Dermis microvascular lymphatic vessel endothelial cell (primary cell): ENCODE results near the gene GGA3. TPM values are rescaled to one million over a fixed set of nuclear protein-coding genes. Genes with fewer than 3 reads are reported as not detected.
A peak's percentile ranks its signal among the peaks of the same experiment; 100 is the strongest.
"Not testable (repeated sequence)": the region's sequence is repeated elsewhere in the genome, so short reads cannot be mapped to it uniquely, and the experiment has no call there.

Experiments used
- DNase-seq, 2 donors: peaks; one replicate each; pipeline versions ENCODE4 v3.0.0 to v3.0.0-alpha.2; 2010; ENCODE audit warnings: low read depth in 2 of 2
- total RNA-seq: library from RNA; depleted of rRNA; stranded (reverse); fragments of >200 nt; gene quantifications from 2 replicates; pipeline ENCODE4 v1.2.1, GENCODE V29; 2014

The GGA3 gene
- total RNA-seq, 1 donor from 2014 or later = 6.3 TPM

DNA sequence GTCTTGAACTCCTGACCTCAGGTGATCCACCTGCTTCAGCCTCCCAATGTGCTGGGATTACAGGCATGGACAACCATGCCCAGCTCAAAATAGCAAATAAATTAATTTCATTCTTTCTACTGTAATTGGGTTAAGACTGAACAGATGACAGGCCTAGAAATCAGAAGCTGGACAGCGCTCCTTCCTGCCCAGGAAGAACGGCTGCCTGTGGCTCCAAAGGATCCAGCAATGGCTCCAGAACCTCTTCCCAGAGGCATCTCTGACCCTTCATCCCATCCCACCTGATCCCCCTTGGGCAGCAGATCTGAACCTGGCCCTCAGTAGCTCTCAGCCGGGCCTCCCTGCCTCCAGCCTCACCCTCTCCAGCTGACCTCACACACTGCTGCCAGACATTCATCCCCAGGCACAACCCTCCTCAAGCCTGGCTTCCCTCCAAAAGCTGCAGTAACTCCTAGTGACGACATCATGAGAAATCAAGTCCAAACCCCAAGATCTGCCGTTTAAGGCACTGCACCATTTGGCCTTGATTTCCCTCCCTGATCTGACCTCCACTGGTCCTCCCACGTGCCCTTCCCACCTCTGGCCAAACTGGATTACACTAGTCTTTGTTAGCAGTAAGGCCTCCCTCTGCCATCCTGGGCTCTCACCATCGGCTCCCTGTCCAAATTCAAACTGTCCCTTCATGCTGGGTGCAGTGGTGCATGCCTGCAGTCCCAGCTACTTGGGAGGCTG lies 12.7 kb upstream of the GGA3 start:
- no peak for DNase-seq

DNA sequence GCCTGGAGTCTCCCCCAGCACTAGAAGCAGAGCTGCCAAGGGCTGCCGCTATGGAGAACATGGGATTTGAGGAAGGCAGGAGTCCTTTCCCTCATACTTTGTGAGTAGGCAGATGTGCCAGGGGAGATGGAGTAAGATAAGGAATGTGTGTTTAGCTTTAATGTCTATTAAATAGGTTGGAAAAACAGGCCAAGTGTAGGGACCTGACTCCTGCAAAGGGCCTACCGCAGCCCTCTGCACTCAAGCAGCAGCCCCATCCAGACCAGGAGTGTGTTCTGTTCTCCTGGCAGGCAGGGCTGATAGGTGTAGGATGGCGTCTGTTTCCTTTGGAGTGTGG lies 11.4 kb upstream of the GGA3 start:
- no peak for DNase-seq

DNA sequence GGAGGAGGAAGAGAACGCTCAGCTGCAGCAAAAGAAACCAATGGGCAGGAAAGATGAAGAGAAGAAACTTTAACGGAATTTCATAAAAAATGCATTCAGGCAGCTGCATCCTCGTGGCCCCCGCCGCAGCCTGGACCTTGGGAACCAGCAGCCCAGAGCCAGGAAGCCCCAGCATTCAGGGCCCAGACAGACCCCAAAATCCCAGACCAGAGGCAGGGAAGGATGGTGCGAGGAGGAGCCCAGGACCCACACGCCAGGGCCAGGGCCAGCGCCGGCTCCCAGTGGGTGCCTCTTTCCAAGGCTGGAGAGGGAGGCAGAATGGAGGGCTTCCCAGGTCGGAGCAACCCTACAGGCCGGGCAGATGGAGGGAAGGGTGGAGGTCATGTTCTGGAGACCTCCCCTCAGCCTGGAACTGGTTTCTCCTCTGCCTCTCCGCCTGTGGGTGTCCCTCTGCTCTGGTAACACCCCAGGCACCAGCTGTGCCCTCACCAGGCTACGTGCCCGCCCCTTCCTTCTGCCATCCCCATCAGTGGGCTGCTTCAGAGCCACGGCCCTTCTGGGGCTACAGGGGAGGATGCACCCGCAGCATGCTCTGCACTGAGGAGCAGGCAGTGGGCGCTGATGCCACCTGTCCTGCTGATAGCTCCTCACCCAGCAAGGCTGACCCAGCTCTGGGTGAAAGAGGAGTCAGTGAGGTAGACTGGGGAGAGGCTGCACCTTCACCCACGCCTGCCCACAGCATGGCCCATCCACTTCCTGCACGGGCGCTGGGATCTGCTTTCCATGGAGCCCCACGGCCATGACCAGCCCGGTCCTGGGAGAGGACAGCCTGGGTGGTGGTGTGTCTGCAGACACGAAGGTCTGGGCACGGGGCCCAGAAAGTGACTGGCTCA lies 10.8 kb upstream of the GGA3 start:
- DNase-seq = no peak

DNA sequence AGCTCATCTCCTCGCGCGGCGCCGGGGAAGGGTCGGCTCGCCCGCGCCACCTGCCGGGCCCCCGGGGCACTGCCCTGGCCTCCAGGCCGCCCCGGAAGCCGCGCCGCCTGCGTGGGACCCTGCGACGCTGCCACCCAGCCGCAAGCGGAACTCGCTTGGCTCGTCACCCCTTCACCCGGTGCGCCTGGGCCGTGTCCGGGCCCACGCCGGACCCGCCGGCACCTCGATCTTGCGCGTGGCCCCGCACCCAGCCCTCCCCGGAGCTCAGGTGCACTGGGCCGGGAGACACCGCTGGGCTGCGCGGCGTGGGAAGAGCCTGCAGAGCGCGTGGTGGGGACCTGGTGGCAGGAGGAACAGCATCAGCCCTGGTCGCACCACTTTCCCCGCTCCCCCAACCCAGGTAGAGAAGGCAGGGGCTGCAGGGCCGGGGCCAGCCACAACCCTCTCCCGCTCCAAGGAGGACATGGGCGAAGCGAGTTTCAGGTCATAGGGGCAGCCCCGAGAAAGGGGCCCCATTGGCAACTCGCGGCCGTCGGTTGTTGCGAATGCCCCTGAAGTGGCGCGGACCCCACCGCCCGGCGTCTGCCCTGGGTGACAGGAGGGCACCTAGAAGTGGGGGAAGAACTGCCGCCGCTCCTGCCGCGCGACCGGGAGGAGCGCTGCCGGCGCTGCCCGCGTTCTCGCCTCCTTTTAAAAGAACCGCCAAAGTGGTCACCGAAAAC lies 10.0 kb upstream of the GGA3 start:
- DNase-seq = no peak

DNA sequence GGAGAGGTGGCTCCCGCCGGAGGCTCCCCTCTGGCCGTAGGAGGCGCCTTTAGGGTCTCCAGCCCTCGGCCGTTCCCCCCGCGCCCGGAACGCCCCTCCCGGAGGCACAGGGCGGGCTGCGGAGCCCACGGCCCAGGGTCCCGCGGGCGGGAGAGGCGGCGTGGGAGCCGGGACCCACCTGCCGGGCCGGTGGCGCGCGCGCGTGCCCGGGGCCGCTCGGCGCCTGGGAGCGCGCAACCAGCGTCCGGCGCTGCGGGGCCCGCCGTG lies 9.5 kb upstream of the GGA3 start, which contains the start of gene MIF4GD:
Gene MIF4GD (minus strand): TSS at position 266 of the 267 bp plus-strand sequence. CDS start 1,036 bp downstream, outside the sequence.
- DNase-seq = peak in 1 of 2 donors; percentile 76

DNA sequence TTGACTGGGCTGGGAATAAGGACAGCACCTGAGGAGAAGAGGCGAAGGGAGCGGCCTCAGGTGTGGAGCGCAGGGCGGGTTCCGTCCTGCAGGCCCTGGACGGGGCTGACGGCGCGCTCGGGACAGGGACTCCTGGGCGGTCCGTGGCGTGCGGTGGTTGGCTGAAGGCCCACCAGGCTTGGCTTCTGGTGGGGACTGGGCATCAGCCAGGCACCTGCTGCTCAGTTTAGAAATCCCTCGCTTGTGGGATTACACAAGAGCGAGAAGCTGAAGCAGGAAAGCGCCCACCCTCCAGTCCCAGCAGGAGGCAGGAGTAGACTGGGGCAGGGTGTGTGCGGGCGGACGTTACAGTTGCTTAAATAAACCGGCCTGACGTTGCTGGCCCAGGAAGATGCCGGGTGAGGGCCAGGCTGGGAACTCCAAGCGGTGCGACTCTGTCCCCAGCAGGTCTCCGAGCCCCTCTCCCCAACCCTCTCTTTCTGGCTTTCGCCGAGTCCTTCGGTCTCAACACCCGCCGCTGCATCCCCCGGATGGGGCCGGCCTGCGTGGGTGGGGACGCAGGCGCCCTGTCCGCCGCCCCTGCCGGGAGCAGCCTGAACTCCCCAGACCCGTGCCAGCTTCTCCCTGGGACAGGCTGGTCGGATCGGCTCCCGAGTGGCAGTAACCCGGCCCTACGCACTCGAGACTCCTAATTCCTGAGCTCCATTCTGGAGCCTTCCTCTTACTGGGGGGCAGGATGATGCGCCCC lies 9.0 kb upstream of the GGA3 start:
- DNase-seq = peak in 1 of 2 donors; percentile 73

DNA sequence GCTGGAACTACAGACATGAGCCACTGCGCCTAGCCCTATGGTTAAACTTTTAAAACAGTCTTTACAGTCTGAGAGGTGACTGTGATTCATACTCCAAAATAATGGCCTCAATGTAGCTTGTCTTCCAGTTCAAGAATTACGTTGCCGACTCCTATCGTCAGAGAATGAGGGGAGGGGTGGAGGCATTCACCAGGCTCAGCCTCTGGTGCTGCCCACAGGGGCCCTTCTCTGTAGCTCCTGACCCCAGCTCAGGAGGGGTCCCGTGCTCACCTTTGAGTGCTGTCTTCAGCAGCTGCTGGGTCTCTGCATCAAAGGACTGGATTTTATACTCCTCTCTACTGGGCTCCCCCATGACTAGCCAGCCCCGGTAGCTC lies 8.4 kb upstream of the GGA3 start:
- DNase-seq = no peak

DNA sequence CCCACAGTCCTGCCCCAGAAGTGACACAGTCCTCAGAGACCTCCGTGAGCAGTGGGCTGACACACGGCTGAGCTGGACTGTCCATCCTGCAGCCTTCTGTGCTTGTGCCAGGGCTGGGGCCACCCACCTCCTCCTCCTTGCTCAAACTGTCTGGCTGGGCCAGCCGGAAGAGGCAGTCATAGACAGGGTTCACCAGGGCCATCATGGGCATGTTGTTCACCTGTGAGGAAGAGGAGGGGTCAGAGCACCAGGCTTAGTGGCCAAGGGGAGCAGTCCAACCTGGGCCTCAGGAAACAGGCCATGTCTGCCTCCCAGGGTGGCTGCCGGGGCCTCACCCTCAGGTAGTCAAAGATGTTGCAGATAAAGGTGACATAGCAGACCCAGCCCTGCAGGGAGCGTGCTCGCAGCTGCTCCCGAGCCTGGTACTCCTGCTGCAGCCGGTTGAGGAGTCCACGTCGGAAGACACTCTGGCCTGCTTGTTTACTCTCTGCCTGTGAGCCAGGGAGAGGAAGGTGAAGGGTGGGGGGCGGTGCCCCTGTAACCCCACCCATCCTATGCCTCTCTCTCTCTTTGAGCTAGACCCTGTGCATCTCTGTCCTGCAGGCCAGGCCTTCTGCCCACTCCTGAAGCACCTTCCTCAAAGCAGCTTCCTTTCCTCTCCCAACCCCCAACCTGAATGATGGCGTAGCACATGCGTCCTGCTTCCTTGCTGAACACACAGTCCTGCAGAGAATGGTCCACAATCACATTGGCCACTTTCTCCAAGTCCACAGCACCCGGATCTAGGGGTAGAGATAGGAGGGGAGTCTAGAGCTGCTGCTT lies 6.2 kb upstream of the GGA3 start:
- DNase-seq = no peak

DNA sequence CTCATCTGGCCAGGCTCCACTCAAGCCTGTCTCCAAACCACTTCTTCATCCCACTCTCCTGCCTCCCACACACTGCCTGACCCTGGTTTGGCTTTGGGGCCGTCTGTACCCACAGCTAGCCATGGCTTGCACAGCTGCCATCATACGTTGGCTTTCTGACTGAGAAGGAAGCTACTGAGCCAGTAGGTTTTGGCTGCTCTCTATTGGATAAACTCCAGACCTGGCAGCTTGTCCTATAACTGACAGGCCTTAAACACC lies 5.7 kb upstream of the GGA3 start:
- DNase-seq = no peak

DNA sequence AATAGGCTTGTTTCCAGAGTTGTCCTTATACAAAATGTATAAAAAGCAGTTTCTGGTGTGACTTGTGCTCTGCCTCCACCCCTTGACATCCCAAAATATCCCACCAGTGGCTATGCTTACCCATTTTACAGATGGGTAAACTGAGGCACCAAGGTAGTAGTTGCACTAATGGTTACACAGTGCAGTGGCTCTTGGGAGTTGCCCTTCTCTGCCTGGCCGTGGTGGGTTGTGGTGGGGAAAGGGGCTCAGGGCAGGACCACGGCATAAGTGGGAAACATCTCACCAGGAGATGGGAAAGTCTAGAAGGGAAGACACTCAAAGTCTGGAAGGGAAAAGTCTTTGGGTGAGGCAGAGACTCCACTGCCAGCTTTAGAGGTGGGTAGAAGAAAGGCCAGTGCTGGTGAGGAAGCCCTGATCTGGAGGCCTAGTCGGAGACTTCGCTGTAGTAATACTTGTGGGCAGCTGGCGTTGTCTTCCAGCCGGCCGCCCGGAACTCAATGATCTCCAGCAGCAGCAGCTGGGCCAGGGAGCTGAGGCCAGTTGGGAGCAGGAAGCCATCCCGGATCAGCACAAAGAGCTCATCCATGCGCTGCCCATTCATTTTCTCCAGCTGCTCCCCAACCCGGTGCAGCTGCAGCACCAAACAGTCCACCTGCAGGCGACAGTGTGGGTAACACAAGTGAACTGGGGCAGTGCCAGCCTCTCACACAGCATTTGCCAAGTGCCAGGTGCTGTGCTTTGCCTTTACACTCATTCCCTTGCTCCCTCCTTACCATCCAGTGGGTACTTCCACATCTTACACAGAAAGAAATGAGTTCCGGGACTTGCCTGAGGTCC lies 5.1 kb upstream of the GGA3 start:
- DNase-seq = no peak

DNA sequence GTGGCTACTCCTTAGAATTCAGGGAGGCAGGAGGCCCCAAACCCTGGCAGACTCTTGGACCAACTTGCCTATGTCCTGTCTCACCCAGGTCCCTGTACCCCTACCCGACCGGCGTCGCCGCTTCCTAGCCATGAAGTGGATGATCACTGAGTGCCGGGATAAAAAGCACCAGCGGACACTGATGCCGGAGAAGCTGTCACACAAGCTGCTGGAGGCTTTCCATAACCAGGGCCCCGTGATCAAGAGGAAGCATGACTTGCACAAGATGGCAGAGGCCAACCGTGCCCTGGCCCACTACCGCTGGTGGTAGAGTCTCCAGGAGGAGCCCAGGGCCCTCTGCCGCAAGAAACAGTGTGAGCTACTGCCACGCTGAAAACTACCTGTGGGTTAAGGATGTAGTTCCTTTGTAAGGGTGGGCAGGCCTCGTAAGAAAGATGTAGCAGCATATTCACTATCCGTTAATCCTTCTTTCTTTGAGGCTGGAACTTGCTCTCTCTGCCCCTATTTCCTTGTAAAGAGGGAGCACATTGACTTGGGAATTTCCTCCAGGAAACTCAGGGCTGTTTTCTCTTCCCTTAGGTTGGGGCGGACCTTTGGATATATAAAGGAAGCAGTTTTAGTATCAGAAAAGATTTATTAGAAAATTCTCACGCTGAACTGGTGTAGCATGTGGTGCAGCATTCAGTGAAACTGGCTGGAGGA lies 4.4 kb upstream of the GGA3 start:
- DNase-seq = peak in 1 of 2 donors; percentile 91

DNA sequence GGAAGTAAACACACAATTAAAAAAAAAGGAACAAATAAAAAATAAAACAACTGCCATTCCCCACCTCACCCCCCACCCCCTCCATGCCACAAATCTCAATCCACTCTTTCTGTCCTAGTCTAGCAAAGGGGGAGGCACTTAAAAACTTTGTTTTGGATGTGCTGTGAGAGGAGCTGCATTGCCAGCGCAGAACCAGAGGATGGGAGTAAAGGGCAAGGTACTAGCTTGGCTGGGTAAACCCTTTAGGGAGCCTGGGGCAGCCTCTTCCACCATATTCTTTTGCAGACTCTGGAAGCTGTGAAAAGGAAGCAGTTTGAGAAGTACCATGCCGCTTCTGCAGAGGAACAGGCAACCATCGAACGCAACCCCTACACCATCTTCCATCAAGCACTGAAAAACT lies 1.6 kb upstream of the GGA3 start:
- no peak for DNase-seq

DNA sequence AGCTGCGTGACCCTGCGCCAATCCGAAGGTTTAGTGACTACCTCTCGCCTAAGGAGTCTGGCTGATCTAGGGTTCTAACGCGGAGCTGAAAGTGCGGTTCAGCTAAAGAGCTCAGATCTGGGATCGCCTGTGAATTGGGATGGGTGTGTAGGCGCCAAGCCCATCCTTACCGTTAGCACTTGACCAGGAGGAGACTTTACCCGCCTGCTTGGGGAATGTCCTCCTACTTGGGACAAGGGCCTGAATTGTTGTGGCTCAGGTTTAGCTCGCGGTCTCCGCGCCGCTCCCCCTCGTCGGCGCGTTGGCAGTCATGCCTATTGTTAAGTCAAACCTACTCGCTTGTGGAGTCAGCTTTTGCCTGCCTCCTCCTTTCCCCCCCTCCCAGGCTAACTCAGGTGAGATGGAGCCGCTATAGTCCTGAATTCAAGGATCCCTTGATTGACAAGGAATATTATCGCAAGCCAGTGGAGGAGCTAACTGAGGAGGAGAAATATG lies 753 bp upstream of the GGA3 start:
- peak in 1 of 2 donors; percentile 51 for DNase-seq

DNA sequence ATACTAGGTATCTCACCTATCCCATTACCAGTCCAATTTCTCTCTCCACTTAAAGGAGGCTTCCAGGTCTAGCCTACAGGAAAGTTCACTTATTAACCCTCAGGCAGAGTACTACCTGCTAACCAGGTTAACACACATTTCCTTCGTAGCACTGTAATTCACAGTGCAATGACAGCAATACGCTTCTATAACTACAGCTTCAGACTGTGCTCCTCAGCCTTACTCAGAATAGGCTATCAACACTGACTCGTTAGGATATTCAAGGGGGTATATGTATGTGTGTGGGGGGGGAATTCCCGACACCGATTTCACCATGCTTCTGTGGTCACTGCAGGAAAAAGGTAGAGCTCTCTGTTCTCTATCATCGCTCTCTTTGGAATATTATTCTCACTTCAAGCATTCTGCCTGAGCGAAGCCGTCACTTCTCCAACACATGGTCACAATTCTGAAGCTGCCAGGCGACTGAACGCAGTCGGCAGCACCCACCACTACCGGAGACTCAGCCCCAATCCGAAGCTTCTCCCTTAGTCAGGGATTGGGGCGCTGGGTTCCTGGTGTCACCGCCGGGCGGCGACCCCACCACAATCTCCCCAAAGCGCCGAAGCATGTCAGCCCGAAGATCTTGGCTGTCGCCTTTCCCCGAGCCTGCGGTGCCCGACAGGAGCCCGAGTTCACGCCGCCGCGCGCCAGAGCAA lies 618 bp downstream of the GGA3 start:
- DNase-seq = peak in 1 of 2 donors; percentile 43

DNA sequence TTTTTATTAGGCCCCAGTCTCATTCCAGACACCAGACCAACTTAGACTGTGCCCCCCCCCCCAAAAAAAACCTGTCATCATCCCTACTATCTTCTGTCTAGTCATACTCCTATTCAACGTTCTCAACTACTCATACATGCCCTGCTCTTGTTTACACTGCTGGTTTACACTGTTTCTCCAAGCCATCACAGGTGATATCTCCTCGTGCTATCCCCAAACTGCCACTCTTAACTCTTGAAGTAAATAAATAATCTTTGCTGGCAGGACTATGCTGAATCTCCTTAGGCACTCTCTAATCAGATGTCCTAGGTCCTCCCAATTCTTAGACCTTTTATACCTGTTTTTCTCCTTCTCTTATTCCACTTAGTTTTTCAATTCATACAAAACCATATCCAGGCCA lies 4.2 kb downstream of the GGA3 start:
- not testable (repeated sequence) for DNase-seq

DNA sequence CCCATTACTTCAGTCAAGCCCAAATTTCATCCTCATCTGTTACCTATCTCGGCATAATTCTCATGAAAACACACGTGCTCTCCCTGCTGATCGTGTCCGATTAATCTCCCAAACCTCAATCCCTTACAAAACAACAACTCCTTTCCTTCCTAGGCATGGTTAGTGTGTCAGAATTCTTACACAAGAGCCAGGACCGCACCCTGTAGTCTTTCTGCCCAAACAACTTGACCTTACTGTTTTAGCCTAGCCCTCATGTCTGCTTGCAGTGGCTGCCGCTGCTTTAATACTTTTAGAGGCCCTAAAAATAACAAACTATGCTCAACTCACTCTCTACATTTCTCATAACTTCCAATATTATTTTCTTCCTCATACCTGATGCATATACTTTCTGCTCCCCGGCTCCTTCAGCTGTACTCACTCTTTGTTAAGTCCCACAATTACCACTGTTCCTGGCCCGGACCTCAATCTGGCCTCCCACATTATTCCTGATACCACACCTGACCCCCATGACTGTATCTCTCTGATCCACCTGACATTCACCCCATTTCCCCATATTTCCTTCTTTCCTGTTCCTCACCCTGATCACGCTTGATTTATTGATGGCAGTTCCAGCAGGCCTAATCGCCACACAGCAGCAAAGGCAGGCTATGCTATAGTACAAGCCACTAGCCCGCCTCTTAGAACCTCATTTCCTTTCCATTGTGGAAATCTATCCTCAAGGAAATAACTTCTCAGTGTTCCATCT lies 5.3 kb downstream of the GGA3 start:
- DNase-seq = not testable (repeated sequence)

DNA sequence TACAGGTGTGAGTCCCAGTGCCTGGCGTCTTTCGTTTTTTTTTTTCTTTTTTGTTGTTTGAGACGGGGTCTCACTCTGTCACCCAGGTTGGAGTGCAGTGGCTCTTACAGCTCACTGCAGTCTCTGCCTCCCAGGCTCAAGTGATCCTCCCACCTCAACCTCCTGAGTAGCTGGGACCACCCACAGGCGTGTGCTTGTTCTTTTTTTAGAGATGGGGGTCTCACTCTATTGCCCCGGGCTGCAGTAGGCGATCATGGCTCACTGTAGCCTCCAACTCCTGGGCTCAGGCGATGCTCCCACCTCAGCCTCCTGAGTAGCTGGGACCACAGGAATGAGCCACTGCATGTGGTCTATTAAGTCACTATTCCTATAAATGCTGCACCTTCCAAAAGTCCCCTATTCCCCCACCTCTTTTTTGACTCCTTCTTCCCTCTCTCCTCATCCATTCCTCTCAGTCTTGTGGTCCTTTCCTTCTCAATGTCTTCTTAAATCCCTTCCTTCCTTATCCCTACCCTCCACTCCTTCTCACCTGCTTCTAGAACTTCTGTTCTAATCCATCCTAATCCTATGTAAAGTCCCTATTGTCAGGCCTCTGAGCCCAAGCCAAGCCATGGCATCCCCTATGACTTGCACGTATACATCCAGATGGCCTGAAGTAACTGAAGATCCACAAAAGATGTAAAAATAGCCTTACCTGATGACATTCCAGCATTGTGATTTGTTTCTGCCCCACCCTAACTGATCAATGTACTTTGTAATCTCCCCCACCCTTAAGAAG lies 9.2 kb downstream of the GGA3 start:
- DNase-seq = no peak
